K562 (cell line): Measurements from ENCODE around the gene UQCRC1. TPM values are rescaled to one million over a fixed set of nuclear protein-coding genes. Genes with fewer than 3 reads are reported as not detected.

ENCODE experiments used
- ADNP ChIP-seq: fragments of 200-800 bp; sonication (Bioruptor generic); IDR thresholded peaks from 2 replicates; pipeline ENCODE4 v1.6.1; 2016; ENCODE audit warnings: missing genetic modification characterization, missing compliant biosample characterization
- ARID3A ChIP-seq: IDR thresholded peaks from 2 replicates; pipeline ENCODE4 v1.6.1; 2012; ENCODE audit warnings: low read depth, low read length, improper control_type of control experiment, borderline replicate concordance
- CBFA2T2 ChIP-seq: fragments of 450-650 bp; conservative IDR thresholded peaks from 2 replicates; pipeline ENCODE4 v1.6.1; 2017; ENCODE audit warnings: mild to moderate bottlenecking
- CREM ChIP-seq: IDR thresholded peaks from 2 replicates; pipeline ENCODE4 v1.6.1; 2014; ENCODE audit warnings: antibody characterized with exemption, low read depth
- DPF2 ChIP-seq: fragments of 450-650 bp; IDR thresholded peaks from 2 replicates; pipeline ENCODE4 v1.6.1; 2016
- ELF1 ChIP-seq: fragments of 200-800 bp; sonication (Bioruptor generic); IDR thresholded peaks from 2 replicates; pipeline ENCODE4 v1.6.1; 2016; ENCODE audit warnings: missing genetic modification characterization, missing compliant biosample characterization
- EP300 ChIP-seq: IDR thresholded peaks from 2 replicates; pipeline ENCODE4 v1.6.1; 2012; ENCODE audit warnings: low read length, improper control_type of control experiment
- FOXJ2 ChIP-seq: fragments of 200-800 bp; sonication (Bioruptor generic); IDR thresholded peaks from 2 replicates; pipeline ENCODE4 v1.6.1; 2016; ENCODE audit warnings: missing genetic modification characterization, missing compliant biosample characterization
- FOXJ3 ChIP-seq: sonication (generic); formaldehyde crosslinking; IDR thresholded peaks from 2 replicates; pipeline ENCODE4 v1.4.0; 2020; ENCODE audit warnings: mild to moderate bottlenecking, missing genetic modification reagents
- HIVEP1 ChIP-seq: fragments of 250-450 bp; sonication (Bioruptor Pico); IDR thresholded peaks from 2 replicates; pipeline ENCODE4 v1.4.0; 2020; ENCODE audit warnings: mild to moderate bottlenecking
- HNRNPK ChIP-seq: fragments of 200-400 bp; formaldehyde crosslinking; IDR thresholded peaks from one replicate; pipeline ENCODE4 v1.6.1; 2018; ENCODE audit warnings: mild to moderate bottlenecking, low read depth, low read length; ENCODE audit not compliant: poor library complexity, severe bottlenecking
- IRF2 ChIP-seq: sonication (generic); formaldehyde crosslinking; IDR thresholded peaks from 2 replicates; pipeline ENCODE4 v1.8.1; 2022; ENCODE audit warnings: mild to moderate bottlenecking, missing genetic modification reagents
- KDM4B ChIP-seq, 2 experiments: fragments of 450-650 bp in 1 of 2; sonication (generic) in 1 of 2; IDR thresholded peaks; 2 replicates each; pipeline ENCODE4 v1.6.1; 2016 to 2017; ENCODE audit warnings: borderline replicate concordance in 2 of 2, antibody characterized with exemption in 1 of 2, low read depth in 1 of 2, mild to moderate bottlenecking in 1 of 2
- NCOR1 ChIP-seq: fragments of 450-650 bp; IDR thresholded peaks from 2 replicates; pipeline ENCODE4 v1.6.1; 2016; ENCODE audit warnings: mild to moderate bottlenecking, moderate library complexity
- NFATC3 ChIP-seq: fragments of 450-650 bp; IDR thresholded peaks from 2 replicates; pipeline ENCODE4 v1.6.1; 2017; ENCODE audit warnings: mild to moderate bottlenecking
- NFIC ChIP-seq: fragments of 450-650 bp; IDR thresholded peaks from 2 replicates; pipeline ENCODE4 v1.6.1; 2017; ENCODE audit warnings: mild to moderate bottlenecking, inconsistent platforms
- NR2C1 ChIP-seq, 2 experiments: fragments of 450-650 bp; IDR thresholded peaks; 2 replicates each; pipeline ENCODE4 v1.6.1; 2017; ENCODE audit warnings: mild to moderate bottlenecking in 2 of 2, antibody characterized with exemption in 1 of 2, inconsistent platforms in 1 of 2, missing compliant biosample characterization in 1 of 2, missing genetic modification characterization in 1 of 2
- SMAD4 ChIP-seq: fragments of 250-450 bp; sonication (Bioruptor Pico); conservative IDR thresholded peaks from 2 replicates; pipeline ENCODE4 v1.8.0; 2021; ENCODE audit warnings: inconsistent platforms, mild to moderate bottlenecking, moderate library complexity
- STAT5A ChIP-seq: IDR thresholded peaks from 2 replicates; pipeline ENCODE4 v1.6.1; 2012; ENCODE audit warnings: low read length, inconsistent platforms, borderline replicate concordance
- U2AF1 ChIP-seq: fragments of 200-400 bp; formaldehyde crosslinking; optimal IDR thresholded peaks from 2 replicates; pipeline ENCODE3; 2017; ENCODE audit warnings: mild to moderate bottlenecking, low read depth, low read length, moderate library complexity
- ZKSCAN1 ChIP-seq: fragments of 150-350 bp; IDR thresholded peaks from 2 replicates; pipeline ENCODE4 v1.6.1; 2016; ENCODE audit warnings: low read depth, low read length
- ZNF124 ChIP-seq: sonication (generic); formaldehyde crosslinking; IDR thresholded peaks from 2 replicates; pipeline ENCODE4 v1.8.1; 2022; ENCODE audit warnings: missing genetic modification reagents
- ZNF311 ChIP-seq: fragments of 250-450 bp; sonication (Bioruptor Pico); IDR thresholded peaks from 2 replicates; pipeline ENCODE4 v1.4.0; 2020; ENCODE audit warnings: mild to moderate bottlenecking, moderate library complexity
- ZNF431 ChIP-seq: sonication (generic); formaldehyde crosslinking; IDR thresholded peaks from 2 replicates; pipeline ENCODE4 v1.8.0; 2022; ENCODE audit warnings: mild to moderate bottlenecking, missing genetic modification reagents
- ZNF668 ChIP-seq: fragments of 250-450 bp; sonication (Bioruptor Pico); IDR thresholded peaks from 2 replicates; pipeline ENCODE4 v1.8.0; 2022; ENCODE audit warnings: mild to moderate bottlenecking, inconsistent platforms
- ZNF717 ChIP-seq: fragments of 250-450 bp; sonication (Bioruptor Pico); IDR thresholded peaks from 2 replicates; pipeline ENCODE4 v1.5.0; 2021
- polyA plus RNA-seq, 8 experiments: library from polyadenylated mRNA; depleted of rRNA in 4 of 8; stranded (reverse) in 5 of 8; unstranded in 3 of 8; fragments of >200 nt; fragmentation: Nextera tagmentation in 2 of 8; fragmentation: Illumina TruSeq in 1 of 8; extraction: Ambion mirVana in 2 of 8; extraction: Trizol in 1 of 8; gene quantifications; 2 replicates each; pipeline versions ENCODE4 v1.2.1 to v1.2.3, GENCODE V29; 2011 to 2014; ENCODE audit warnings: inconsistent platforms in 1 of 8, missing spikeins in 1 of 8
- total RNA-seq, 7 experiments: library from RNA; depleted of rRNA in 6 of 7; stranded (reverse); fragments of >200 nt in 6 of 7; fragmentation: Illumina TruSeq in 2 of 7; extraction: Trizol in 2 of 7; gene quantifications; 2 replicates each; pipeline versions ENCODE4 v1.2.1 to v1.2.3, GENCODE V29; 2011 to 2021; ENCODE audit warnings: low replicate concordance in 1 of 7
- TF ChIP-seq, protein P1 (sequence below): sonication (generic); formaldehyde crosslinking; IDR thresholded peaks from 2 replicates; pipeline ENCODE4 v1.8.1; 2023; ENCODE audit warnings: mild to moderate bottlenecking, missing genetic modification reagents
- TF ChIP-seq, protein P2 (sequence below): IDR thresholded peaks from 2 replicates; pipeline ENCODE4 v1.6.1; 2011; ENCODE audit not compliant: insufficient read length; ENCODE audit errors: extremely low read depth

Gene UQCRC1
- total and polyA plus RNA-seq, 9 of the 15 experiments (the other 6 are each of a cell fraction or from before 2014, with no cell fraction given): 125 to 424 (median 268) TPM

DNA sequence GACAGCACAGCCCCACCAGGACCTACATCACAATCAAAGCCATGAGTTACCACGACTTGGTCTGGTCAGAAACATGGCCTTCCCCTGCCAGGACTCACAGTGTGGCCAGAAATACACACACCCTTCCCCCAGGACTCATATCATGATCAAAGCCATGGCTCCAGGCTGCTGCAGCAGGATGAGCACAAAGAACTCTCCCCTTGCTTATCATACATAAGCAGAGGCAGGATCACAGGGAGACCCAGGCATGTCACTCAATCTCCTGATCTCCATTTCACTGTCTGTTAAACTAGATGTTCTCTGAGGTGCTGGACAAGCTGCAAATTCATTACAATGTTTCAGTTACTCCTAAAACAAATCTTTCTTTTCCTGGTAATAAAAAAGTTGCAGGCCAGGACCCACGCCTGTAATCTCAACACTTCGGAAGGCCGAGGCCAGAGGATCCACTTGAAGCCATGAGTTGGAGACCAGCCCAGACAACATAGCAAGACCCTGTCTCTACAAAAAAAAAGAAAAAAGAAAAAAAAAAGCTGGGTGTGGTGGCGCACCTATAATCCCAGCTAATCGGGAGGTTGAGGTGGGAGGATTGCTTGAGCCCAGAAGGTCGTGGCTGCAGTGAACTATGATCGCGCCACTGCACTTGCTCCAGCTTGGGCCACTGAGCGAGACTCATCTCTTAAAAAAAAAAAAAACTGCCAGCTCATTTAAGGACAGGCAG lies 54.1 kb downstream of the UQCRC1 start (continued):
- TF ChIP-seq NFIC (peak; percentile 69), HIVEP1 (CRISPR knock-in tag) (no peak), CBFA2T2 (peak; percentile 89), IRF2 (CRISPR knock-in tag) (no peak), FOXJ3 (CRISPR knock-in tag) (no peak), ADNP (tag) (no peak), FOXJ2 (tag) (no peak), ZNF668 (CRISPR knock-in tag) (no peak), DPF2 (peak; percentile 90), ZNF717 (CRISPR knock-in tag) (no peak), CREM (peak; percentile 33; the same call in 1 of the 2 replicates), ZKSCAN1 (peak; percentile 94), STAT5A (peak; percentile 68; the same call in 1 of the 2 replicates), NR2C1 (IDR thresholded peaks at IDR 0.05) (0 out of 2 replicates have a peak, but pooled peaks have one; percentile 12), NR2C1 (tag; IDR thresholded peaks at IDR 0.05) (peak; percentile 35; the same call in 1 of the 2 replicates), ZNF431 (CRISPR knock-in tag) (no peak), U2AF1 (no peak), NCOR1 (peak; percentile 83), EP300 (peak; percentile 79), NFATC3 (no peak), ZNF311 (CRISPR knock-in tag) (no peak), HNRNPK (no peak), KDM4B (IDR thresholded peaks at IDR 0.05; ENCODE audit: borderline replicate concordance in 2 of 2, low read depth in 1 of 2) (no peak), ELF1 (tag) (no peak), ARID3A (0 out of 2 replicates have a peak, but pooled peaks have one; percentile 32), SMAD4 (CRISPR knock-in tag) (peak; percentile 20; the same call in 1 of the 2 replicates), ZNF124 (CRISPR knock-in tag) (no peak)
- TF ChIP-seq, protein P1, sequence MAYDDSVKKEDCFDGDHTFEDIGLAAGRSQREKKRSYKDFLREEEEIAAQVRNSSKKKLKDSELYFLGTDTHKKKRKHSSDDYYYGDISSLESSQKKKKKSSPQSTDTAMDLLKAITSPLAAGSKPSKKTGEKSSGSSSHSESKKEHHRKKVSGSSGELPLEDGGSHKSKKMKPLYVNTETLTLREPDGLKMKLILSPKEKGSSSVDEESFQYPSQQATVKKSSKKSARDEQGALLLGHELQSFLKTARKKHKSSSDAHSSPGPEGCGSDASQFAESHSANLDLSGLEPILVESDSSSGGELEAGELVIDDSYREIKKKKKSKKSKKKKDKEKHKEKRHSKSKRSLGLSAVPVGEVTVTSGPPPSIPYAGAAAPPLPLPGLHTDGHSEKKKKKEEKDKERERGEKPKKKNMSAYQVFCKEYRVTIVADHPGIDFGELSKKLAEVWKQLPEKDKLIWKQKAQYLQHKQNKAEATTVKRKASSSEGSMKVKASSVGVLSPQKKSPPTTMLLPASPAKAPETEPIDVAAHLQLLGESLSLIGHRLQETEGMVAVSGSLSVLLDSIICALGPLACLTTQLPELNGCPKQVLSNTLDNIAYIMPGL (CRISPR knock-in tag): no peak
- TF ChIP-seq, protein P2, sequence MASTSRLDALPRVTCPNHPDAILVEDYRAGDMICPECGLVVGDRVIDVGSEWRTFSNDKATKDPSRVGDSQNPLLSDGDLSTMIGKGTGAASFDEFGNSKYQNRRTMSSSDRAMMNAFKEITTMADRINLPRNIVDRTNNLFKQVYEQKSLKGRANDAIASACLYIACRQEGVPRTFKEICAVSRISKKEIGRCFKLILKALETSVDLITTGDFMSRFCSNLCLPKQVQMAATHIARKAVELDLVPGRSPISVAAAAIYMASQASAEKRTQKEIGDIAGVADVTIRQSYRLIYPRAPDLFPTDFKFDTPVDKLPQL: no peak
